OCI-LY3 (cell line): Measurements from ENCODE around the gene SIX2.

Experiments used
- EZH2phosphoT487 ChIP-seq: fragments of 200-600 bp; shearing (Covaris generic); IDR thresholded peaks from 2 replicates; pipeline ENCODE4 v1.6.1; 2018; ENCODE audit warnings: antibody characterized with exemption, mixed run types, low read depth
- TF ChIP-seq, protein P1 (sequence below): fragments of 200-600, 300-600 bp; sonication (generic); IDR thresholded peaks from 2 replicates; pipeline ENCODE4 v1.5.1; 2014; ENCODE audit warnings: antibody characterized with exemption, low read length, low read depth

DNA sequence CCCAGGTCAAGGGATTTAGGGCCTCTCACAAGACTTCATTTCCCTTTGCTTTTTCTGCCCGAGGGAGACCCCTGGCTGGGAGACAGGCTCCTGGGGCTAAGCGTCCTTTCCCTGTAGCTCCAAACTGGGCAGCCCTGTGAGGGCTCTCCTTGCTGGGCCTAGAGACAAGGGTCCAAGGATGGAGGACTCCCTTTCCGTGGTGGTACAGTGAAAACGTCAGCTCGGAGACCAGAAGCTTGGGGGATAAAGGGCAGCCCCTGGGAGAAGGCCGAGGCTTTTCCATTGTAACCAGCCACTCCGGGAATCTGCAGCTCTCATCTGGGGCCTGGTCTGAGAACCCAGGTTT, 2.3 kb downstream of the SIX2 start:
- TF ChIP-seq, protein P1, sequence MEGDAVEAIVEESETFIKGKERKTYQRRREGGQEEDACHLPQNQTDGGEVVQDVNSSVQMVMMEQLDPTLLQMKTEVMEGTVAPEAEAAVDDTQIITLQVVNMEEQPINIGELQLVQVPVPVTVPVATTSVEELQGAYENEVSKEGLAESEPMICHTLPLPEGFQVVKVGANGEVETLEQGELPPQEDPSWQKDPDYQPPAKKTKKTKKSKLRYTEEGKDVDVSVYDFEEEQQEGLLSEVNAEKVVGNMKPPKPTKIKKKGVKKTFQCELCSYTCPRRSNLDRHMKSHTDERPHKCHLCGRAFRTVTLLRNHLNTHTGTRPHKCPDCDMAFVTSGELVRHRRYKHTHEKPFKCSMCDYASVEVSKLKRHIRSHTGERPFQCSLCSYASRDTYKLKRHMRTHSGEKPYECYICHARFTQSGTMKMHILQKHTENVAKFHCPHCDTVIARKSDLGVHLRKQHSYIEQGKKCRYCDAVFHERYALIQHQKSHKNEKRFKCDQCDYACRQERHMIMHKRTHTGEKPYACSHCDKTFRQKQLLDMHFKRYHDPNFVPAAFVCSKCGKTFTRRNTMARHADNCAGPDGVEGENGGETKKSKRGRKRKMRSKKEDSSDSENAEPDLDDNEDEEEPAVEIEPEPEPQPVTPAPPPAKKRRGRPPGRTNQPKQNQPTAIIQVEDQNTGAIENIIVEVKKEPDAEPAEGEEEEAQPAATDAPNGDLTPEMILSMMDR, result no peak
- TF ChIP-seq EZH2phosphoT487, result no peak
